NB4 (cell line): ENCODE results near the gene PTPN1.

ENCODE experiments used
- CTCF ChIP-seq: IDR thresholded peaks from one replicate; pipeline ENCODE4 v1.5.1; 2012; ENCODE audit warnings: low read depth, low read length
- MAX ChIP-seq: IDR thresholded peaks from 2 replicates; pipeline ENCODE4 v1.6.1; 2011; ENCODE audit warnings: low read depth, low read length
- MYC ChIP-seq: IDR thresholded peaks from 2 replicates; pipeline ENCODE4 v1.6.1; 2011; ENCODE audit warnings: low read depth, low read length
- POLR2A ChIP-seq: IDR thresholded peaks from 2 replicates; pipeline ENCODE4 v1.6.1; 2011; ENCODE audit warnings: mild to moderate bottlenecking; ENCODE audit not compliant: insufficient read length; ENCODE audit errors: extremely low read depth

- no peak for TF ChIP-seq CTCF
- TF ChIP-seq MYC = no peak
- TF ChIP-seq POLR2A = no peak
- no peak for TF ChIP-seq MAX
Measured at GRCh38 chr20:50467174-50467573, 43.0 kb upstream of the PTPN1 start.
